Measurements from ENCODE around the gene LCN15.

Gene LCN15

GRCh38 chr9:136764301-136764891 lies at the start of gene LCN15:
Gene LCN15 (minus strand): TSS chr9:136764518. CDS start chr9:136764488, 30 bp downstream.
- no peak for TF ChIP-seq CTCF (IDR thresholded peaks at IDR 0.05; ENCODE audit: control insufficient read depth, insufficient read depth, low read depth, low read length, missing control alignments)
- no peak within 1 kb of the TSS for H3K4me3 ChIP-seq (ENCODE audit: control insufficient read depth, low read depth, low read length)
- no peak for DNase-seq (ENCODE audit: low read depth)

GRCh38 chr9:136808806-136809158 lies 44.5 kb upstream of the LCN15 start:
- no peak for DNase-seq (ENCODE audit: low read depth)
- TF ChIP-seq CTCF (IDR thresholded peaks at IDR 0.05; ENCODE audit: control insufficient read depth, insufficient read depth, low read depth, low read length, missing control alignments): no peak
- H3K4me3 ChIP-seq (ENCODE audit: control insufficient read depth, low read depth, low read length): peak overlapping the region; percentile 89

GRCh38 chr9:136808075-136808805 lies 43.9 kb upstream of the LCN15 start:
- no peak for DNase-seq (ENCODE audit: low read depth)
- peak overlapping the region; percentile 89 for H3K4me3 ChIP-seq (ENCODE audit: control insufficient read depth, low read depth, low read length)
- TF ChIP-seq CTCF (IDR thresholded peaks at IDR 0.05; ENCODE audit: control insufficient read depth, insufficient read depth, low read depth, low read length, missing control alignments): no peak

GRCh38 chr9:136807281-136808074 lies 43.2 kb upstream of the LCN15 start, which contains the start of gene RABL6:
Gene RABL6 (plus strand): TSS chr9:136807948. CDS start chr9:136808197, 249 bp downstream.
- H3K4me3 ChIP-seq (ENCODE audit: control insufficient read depth, low read depth, low read length): peak within 1 kb of the TSS; percentile 89
- DNase-seq (ENCODE audit: low read depth): no peak
- TF ChIP-seq CTCF (IDR thresholded peaks at IDR 0.05; ENCODE audit: control insufficient read depth, insufficient read depth, low read depth, low read length, missing control alignments): no peak

- no peak for TF ChIP-seq CTCF (IDR thresholded peaks at IDR 0.05; ENCODE audit: control insufficient read depth, insufficient read depth, low read depth, low read length, missing control alignments)
- no peak for DNase-seq (ENCODE audit: low read depth)
- peak overlapping the region; percentile 89 for H3K4me3 ChIP-seq (ENCODE audit: control insufficient read depth, low read depth, low read length)
Observed at GRCh38 chr9:136806631-136807201, 42.4 kb upstream of the LCN15 start.

- no peak overlapping the region for H3K4me3 ChIP-seq (ENCODE audit: control insufficient read depth, low read depth, low read length)
- TF ChIP-seq CTCF (IDR thresholded peaks at IDR 0.05; ENCODE audit: control insufficient read depth, insufficient read depth, low read depth, low read length, missing control alignments): no peak
- no peak for DNase-seq (ENCODE audit: low read depth)
Observed at GRCh38 chr9:136806067-136806466, 41.7 kb upstream of the LCN15 start.
